Stimulated activated CD8-positive, alpha-beta memory T cell treated with anti-CD3 and anti-CD28 coated beads, Interleukin-12 subunit alpha, Interleukin-12 subunit beta, amount 100 ng/mL, for 4 hours (primary cell): ENCODE results near the gene DPYSL5.
"Not testable (repeated sequence)": the region's sequence is repeated elsewhere in the genome, so short reads cannot be mapped to it uniquely, and the experiment has no call there.

Source experiments
- DNase-seq: peaks from one replicate; pipeline ENCODE4 v3.0.0-alpha.2; 2020; ENCODE audit warnings: low read depth

Gene DPYSL5

DNA sequence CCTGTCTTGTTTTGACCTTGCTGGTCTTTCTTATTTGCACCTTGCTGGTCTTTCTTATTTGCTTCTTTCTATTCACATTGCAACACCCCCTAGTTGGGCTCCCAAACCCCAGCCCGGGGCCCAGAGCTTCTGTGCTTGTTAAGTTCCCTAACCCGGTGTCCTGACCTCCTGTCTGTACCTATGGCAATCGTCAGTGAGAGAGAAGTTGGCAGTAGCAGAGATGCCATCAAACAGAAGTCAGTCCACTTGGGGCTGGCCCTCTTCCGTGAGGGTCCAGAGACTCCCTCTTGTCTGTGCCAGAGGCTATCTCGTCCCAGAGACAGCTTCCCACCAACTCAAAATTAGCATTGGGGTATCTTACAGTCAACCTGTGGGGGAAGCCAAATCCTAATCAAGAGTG lies 55.7 kb downstream of the DPYSL5 start:
- DNase-seq = no peak

- no peak for DNase-seq
These were observed 56.9 kb downstream of the DPYSL5 start for GRCh38 chr2:26904839-26905238.

DNA sequence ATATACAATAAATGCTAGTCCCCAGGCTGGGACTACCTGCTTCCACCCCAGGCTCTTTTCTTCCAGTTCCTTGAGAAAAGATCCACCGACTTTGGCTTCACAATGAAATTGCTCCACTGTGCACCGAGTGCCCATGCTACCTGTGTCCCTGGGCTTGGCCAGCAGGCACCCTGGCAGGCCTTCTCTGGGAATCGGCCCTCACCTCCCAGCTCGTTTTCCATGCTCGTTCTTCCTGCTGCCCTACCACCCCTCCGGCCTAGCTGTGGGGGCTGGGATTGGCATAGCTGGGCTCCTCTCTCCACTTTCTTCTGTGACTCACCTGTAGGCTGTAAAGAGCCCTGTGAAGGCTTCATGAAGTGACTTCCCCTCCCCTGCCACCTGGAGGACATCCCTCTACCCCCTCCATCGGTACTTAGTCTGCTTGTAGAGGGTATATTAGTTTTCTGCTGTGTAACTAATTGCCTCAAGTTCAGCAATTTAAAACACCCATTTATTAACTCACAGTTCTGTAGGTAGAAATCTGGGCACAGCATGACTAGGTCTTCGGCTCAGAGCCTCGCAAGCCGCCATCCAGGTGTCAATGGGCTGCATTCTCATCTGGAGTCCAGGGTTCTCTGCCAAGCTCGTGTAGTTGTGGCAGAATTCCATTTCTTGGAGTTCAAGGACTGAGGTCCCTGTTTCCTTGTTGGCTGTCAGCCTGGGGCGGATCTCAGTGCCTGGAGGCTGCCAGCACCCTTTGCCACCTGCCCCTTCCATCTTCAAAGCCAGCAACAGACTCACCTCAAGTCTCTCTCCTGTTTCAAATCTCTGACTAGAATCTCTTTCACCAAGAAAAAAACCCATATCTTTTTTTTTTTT lies 57.6 kb downstream of the DPYSL5 start:
- DNase-seq = no peak

GRCh38 chr2:26907416-26907815 lies 59.5 kb downstream of the DPYSL5 start:
- DNase-seq = no peak

- no peak for DNase-seq
These were observed 62.2 kb downstream of the DPYSL5 start for GRCh38 chr2:26910176-26910575.

DNA sequence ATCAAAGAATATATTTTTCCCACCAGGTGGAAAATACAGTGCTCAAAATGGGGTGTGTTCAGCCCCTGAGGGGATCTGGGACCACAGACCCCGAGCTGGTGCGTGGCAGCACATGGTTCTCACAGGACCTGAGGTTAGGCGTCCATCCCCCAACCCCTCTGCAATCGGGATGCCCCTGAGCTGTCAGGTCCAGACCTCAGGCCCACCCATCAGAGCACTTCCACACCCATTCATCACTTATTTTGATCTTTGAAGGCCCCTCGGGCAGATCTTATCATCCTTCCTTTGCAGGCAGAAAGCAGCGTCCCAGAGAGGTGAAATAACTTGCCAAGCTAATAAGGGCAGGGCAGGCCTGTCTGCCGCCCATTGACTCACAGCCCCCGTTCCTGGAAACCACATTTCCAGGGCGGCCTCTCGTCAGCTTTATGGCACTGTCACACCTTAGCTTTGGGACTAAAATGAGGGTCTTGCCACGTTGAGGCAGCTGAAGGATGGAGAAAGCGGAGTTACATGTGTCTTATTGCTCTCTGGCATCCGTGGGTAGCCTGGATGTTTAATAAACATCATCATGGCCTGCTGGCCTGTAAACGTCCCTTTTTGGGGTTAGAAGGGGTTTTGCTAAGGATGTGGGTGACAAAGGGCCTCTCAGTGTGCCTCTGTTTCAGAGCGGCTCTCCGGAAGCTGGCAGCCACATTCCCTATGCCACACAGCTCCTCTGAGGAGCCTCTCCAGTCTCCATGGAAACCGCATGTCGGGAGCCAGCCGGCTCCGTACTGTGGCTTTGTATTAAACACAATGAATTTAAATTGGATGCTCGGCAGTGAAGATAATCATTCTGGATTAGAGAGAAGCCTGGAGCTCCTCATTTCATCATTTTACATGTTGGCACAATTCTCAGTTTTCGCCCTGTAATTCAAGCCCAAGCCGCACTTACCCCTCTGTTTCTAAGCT lies 64.3 kb downstream of the DPYSL5 start:
- DNase-seq = no peak

DNA sequence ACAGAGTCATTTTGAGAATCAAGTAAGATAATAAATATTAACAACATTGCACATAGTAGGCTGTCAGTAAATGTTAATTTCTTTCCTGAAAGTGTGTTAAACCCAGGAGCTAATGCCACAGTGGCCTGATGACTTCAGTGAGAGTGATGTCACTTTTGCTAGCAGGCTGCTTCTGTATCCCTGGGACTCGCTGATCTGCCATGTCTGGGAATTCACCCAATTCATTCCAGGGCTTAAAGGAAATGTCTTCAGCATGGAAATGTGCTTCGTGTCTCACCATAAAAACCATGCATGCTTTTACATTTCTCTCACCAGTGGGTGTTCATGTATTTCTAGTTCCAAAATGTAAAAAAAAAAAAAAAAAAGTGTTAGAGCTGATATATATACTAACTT lies 65.7 kb downstream of the DPYSL5 start:
- DNase-seq = no peak

DNA sequence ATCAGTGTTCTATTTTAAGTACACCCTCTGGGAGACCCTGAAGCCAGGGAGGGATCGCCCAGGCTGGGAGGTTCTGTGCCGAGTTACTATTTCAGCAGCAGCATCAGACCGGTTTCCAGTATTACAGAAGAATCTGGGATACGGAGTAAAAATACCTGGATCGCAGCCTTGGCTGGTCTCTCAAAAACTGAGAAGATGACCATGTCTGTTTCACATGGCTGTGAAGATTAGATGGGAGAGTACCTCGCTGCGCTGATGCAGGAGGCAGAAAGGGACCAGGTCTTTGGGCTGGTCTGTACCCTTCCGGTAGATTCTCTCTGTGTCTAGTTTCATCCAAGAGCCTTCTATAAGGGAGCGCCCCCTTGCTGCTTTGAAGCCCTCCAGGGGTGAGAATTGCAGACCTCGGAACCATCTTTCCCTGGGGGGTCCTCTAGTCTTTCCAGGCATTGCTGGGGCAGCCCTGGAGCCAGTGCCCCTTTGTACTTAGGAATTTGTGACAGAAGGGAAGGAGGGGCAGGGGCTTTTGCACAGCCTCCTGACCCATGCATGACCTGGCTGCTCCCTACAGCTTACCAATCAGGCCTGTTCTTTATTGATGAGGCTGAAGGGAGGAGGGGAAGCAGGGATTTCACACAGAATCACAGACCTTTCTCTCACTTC lies 66.2 kb downstream of the DPYSL5 start:
- no peak for DNase-seq

GRCh38 chr2:26914659-26915310 lies 66.9 kb downstream of the DPYSL5 start:
- DNase-seq = no peak

DNA sequence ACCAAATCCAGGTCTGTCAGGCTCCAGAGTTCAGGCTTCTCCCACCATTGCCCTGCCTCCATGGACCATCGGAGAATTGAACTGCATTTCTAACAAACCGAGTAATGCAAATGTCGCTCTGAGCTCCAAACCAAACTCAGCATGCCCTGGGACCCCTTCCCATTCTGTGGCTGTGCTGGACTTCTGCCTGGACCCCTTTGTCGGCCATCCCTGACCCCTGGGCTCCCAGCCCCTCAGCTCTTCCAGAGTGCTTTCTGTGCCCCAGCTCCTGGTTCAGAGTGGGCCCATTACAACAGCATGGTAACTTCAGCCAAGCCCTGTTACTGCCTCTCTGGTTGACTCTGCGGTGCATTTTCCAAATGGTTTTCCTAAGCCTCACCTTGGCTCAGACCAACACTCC lies 67.4 kb downstream of the DPYSL5 start:
- DNase-seq = no peak

GRCh38 chr2:26916128-26916692 lies 68.3 kb downstream of the DPYSL5 start:
- DNase-seq = no peak

- no peak for DNase-seq
These were observed 69.4 kb downstream of the DPYSL5 start for GRCh38 chr2:26917135-26917836.

GRCh38 chr2:26921323-26921722 lies 73.4 kb downstream of the DPYSL5 start:
- no peak for DNase-seq

GRCh38 chr2:26922405-26923188 lies 74.7 kb downstream of the DPYSL5 start:
- DNase-seq = no peak

GRCh38 chr2:26923189-26923466 lies 75.2 kb downstream of the DPYSL5 start:
- not testable (repeated sequence) for DNase-seq

DNA sequence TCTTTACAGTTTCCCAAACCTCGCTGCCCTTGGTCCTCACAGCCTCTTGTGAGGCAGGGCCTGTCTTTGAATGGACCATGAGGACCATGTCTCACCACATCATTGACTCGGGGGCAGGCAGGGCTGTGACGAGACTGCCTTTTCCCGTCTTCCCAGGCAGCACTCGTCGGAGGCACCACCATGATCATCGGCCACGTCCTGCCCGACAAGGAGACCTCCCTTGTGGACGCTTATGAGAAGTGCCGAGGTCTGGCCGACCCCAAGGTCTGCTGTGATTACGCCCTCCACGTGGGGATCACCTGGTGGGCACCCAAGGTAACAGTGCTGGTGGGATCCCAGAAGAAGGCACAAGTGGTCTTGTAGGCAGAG lies 76.8 kb downstream of the DPYSL5 start:
- DNase-seq = no peak

GRCh38 chr2:26925100-26925791 lies 77.3 kb downstream of the DPYSL5 start:
- no peak for DNase-seq

- no peak for DNase-seq
These were observed 79.3 kb downstream of the DPYSL5 start for GRCh38 chr2:26927221-26927620.

- no peak for DNase-seq
These were observed 85.0 kb downstream of the DPYSL5 start for GRCh38 chr2:26932974-26933373.
